Eye (tissue), 1 donor: ENCODE data around the gene PPP4R3A.
A peak's percentile ranks its signal among the peaks of the same experiment; 100 is the strongest.
"Not testable (repeated sequence)": the region's sequence is repeated elsewhere in the genome, so short reads cannot be mapped to it uniquely, and the experiment has no call there.

Source experiments
- DNase-seq: peaks from one replicate; pipeline ENCODE4 v3.0.0-alpha.2; 2015

PPP4R3A gene

DNA sequence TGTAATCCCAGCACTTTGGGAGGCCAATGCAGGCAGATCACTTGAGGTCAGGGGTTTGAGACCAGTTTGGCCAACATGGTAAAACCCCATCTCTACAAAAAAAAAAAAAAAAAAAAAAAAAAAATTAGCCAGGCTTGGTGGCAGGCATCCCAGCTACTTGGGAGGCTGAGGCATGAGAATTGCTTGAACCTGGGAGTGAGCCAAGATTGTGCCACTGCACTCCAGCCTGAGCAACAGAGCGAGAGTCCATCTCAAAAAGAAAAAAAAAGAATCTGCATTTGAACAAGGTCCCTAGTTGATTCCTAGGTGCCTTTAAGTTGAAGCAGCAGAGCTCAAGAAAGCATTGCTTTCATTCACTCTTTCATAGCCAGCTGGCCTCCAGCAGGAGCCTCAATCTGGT is 81.2 kb downstream of the PPP4R3A start:
- DNase-seq, result not testable (repeated sequence)

DNA sequence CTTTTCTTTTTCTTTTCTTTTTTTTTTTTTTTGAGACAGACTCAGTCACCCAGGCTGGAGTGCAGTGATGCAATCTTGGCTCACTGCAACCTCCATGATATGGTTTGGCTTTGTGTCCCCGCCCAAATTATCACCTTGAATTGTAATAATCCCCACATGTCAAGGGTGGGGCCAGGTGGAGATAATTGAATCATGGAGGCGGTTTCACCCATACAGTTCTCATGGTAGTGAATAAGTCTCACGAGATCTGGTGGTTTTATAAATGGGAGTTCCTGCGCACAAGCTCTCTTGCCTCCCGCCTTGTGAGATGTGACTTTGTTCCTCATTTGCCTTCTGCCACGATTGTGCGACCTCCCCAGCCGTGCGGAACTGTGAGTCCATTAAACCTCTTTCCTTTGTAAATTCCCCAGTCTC is 84.6 kb downstream of the PPP4R3A start:
- not testable (repeated sequence) for DNase-seq

DNA sequence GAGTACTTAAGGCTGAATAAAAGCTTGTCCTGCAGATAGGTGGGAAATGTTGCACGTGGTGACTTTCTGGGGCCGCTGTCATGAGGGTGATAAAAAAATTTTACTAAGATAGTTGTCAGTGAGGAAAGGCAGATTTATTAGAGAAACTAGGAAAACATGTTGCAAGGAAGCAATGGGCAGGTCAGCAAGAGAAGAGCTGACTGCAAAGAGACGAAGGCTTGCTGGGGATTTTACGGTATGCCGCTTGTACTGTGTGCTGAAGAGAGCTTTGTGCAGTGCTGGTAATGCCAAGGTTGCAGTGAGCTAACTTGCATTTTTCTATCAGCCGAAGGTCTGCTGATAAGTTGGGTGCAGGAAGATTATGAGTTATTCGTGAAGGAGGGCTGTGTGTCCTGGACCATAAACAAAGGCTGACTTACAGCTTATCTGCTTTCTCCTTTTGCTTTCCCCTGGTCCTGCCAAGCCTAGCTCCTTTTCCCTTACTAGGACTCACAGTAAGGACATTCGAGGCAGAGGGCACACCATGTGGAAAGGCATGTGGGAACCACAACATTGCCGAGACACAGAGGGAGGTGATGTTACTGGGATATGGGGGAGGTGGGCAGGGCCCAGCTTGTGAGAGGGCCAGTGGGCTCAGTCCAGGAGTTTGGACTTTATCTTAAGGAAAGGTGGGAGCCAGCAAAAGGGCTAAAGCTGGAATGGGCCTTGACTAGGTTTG is 85.1 kb downstream of the PPP4R3A start:
- no peak for DNase-seq

DNA sequence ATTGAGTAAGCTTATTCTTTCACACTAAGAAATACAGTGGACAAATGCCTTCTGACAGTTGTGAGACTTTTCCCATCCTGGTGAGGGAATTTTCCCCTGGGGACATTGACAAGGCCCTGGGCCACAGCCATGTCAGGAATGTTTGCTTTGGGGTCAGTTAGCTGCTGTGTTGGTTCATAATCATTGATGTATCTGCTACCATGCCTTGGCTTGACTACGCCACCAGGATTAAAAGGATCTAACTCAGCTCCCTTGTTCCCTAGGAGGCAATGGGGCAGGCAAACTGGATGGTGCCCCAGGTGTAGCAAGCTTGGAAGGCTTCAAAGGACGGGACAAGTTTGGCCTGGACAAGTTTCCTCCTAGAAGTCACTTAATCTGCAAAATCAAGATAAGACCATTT is 89.4 kb downstream of the PPP4R3A start:
- peak; percentile 23 for DNase-seq

DNA sequence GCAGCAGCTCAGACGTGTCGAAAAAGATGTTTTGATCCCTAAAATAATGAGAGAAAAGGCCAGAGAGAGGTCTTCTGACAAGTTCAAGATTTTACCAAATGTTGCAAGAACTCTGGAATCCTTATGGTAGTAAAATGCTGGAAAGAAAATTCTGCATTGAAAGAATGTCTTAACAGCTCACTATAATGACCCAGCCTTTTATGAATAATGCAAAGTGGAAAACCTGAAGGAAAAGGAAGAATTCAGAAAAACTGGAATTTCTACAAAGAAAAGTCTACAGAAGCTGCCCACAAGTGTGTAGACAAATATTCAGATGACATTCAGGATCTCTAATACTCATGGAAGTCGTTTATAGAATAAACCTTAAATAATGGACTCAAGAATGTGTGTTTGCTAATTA is 90.7 kb downstream of the PPP4R3A start:
- no peak for DNase-seq

DNA sequence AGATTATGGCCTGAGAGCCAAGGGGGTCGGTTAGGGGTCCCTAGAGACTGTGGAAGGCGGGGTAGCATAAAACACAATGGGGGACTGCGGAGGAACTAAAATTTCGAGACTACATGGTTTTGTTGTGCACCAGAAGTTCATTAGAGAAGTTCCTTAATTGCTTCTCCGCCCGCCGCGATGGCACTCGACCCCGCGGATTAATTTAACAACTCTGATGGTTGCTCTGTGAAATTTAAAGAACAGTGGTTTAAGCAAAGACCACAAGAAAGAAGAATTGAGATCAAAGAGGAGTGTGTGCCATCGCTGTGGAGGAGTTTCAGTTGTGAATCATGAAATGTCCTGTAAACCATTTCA is 91.1 kb downstream of the PPP4R3A start:
- no peak for DNase-seq

DNA sequence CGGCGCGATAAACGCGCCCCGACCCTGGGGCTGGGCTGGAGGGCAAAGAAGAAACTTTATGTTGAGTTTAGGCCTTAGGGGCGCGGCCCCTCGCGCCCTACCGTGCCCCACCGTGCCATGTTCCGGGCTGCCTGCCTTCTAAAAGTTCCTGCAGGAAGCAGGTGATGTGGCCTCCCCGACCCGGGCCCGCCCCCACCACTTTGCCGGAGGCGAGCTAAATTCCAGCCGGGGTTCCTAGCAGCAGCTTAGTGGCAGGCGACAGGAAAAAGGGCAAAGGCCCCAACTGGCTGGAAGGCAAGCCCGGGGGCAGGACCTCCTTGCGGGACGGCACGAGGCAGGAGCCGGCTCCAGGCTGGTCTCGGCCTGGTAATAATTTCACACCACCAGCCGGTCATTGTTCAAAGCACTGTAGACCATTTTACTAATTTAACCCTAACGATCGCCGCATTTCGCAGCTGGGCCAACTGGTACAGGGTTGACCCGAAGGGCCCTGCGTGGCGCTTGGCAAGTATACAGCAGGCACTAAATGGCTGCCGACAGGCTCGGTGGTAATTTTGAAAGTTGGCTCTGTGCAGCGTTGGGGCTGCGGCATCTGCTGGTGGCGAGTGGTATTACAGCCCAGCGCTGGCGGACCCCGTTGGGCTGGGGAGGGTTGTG is 91.6 kb downstream of the PPP4R3A start:
- DNase-seq, result peak; percentile 87

DNA sequence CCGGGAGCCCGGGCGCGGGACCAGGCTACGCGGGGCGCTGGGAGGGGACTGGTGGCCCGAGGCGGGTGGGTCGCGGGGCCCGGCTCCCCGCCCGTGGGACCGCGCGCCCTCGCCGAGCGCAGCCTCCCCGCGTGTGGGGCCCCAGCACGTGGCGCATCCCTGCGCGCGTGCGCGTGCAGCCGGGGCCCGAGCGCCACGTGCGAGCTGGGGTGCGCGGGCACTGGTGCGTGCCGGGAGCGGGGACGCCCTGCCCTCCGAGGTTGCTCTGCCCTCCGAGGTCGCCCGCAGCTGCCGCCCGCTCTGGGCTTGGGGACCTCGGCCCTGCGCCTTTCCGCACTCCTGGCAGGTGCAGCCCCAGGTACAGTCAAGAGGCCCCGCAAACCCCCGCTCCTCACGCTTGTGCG is 92.1 kb downstream of the PPP4R3A start:
- peak; percentile 77 for DNase-seq

DNA sequence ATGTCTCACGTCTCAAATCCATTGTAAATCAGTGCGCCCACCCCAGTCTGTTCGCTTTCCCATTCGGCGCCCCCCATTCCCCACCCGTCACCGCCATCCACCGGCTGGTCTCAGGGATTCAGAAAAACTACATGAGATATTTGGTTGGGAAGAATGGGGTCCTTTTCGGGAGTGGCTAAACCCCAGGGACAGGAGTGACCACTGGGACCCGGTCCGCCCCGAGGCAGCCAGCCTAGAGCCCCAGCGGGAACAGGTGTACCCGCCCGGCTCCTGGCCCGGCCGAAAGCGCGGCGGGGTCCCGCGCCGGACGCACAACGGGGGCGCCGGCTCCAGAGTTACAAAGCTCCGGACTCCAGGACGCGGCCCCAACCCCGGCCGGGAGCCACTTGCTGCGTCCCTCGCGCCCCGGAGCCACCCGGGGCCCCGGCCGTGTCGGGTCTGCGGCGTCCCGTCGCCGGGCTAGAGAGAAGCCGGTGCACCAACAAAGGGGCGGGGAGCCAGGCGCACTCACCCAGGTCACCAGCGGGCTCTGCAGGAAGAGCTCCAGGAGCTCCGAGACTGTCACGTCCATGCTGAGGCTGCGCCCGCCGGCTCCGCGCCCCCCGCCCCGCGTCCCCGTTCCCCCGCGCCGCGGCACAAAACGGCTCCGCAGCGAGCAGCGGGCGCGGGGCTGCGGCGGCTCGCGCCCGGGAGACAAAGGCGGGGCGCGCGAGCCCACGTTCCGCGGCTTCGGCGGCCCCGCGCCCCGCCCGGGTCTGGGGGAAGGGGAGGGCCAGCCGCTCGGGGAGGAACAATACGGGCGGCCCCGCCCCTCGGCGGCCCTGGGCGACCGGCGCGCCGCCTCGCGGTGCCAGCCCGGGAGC is 92.8 kb downstream of the PPP4R3A start, which contains the start of gene CCDC88C:
Gene CCDC88C, minus strand, starts transcription at position 701 of the 863 bp plus-strand sequence. Its CDS starts 130 bp downstream, at position 571.
- DNase-seq, result peak; percentile 78

DNA sequence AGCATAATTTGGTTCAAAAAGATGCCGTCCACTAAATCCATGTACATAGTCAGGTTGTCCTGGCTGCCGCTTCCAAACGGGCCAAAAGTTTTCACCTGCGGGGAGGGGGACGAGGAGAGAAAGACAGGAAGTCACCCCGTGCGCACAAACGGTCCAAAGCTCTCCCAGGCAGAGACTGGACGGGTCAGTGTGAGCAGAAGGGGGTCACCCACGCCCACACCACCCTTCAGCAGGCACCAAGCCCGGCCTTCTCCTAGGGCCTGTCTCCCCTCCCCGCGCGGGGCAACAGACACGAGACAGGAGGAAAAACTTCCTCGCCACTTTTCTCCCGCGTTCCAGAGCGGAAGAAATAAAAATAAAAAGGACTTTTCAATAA is 93.4 kb downstream of the PPP4R3A start:
- no peak for DNase-seq

DNA sequence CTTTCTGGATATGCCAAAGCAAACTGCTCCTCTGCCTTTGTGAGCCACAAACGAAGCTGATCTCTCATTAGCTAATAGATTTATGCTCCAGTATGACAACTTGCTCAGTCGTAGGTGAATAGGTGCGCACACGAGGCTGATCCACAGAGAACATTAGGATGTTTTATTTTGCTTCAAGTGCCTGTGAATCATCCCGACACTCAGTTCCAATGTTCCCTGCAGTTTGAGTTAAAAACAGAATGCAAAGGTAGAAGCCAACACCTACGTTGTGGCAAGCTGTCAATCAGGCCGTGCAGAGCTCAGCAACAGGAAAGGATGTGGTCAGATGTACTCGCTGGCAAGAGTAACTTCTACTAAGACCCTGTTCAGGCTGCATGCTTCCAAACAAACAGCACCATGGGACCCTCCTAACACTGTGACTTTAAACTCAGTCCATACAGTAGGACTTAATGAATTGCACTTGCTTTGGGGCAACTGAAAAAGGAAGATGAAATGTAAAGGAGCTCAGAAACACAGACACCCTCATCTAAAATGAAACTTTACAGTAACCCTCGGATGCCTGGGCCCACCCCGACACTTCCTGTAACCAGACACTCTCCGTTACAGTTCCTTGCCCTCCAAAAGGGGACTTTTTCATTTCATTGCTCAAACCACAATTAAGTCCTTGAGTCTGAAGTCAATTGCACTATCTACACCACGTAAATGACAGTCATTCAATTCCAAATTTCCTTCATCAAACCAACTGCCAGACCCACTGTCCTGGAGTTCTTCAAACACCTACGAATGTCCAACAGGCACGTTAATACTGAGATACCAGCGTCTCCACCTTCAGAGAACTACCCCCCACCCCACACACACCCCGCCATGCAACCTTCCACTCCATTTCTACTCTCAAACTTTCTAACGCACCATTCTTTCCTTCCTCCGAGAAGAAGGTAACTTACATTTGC is 94.0 kb downstream of the PPP4R3A start:
- DNase-seq, result peak; percentile 30

DNA sequence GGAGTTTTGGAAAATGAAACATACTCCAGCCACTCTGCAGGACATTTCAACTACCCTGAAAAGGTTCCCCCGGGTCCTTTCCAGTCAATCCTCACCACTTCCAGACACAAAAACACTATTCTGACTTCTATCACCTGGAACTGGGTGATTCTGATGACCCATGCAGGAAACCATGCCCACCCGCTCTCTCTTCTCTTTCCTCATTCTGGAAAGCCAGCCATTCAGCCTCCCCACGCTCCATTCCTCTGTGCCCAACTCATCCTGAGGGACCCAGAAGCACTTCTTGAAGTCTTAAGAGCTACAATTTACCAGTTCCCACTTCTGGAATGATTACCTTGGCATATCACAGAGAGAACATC is 95.7 kb downstream of the PPP4R3A start:
- no peak for DNase-seq

DNA sequence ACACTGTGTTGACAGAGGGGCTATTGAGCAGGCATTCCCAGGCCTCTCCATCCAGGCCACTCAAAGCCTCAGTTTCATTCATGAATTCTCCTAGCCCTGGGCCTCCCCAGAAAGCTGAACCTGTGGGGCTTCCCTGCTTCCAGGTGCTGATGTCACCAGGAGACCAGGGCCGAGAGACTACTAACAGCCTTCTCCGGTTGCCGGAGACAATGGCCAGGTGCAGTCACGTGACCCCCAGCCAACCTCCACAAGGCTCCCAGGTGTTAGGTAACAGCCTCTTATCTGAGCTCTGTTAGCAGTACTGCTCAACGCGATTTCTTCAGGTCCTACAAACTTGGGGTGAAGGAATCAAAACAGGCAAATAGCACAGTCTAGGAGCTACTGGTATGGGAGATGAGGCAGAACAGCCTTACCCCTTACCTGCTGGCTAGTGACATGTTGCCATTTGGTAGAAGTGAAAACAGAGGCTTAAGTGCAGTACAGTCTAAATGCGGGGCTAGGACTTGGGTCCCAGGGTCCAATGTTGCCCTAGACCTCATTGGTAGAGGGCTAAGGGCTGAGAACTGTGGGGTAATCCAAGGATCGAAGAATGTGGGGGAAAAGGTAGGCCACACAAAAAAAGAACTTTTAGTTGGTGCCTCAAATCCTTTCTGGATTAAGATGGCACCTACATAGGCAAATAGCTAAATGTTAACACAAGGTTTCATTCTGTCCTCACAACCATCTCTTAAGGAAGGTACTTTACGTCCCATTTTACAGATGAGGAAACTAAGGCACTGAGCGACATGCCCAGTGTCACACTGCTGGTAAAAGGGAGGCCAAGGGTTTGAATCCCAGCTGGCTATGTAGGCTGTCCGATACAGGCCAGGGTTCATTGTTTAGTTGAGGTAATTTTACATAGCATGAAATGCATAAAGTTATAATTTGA is 96.3 kb downstream of the PPP4R3A start:
- DNase-seq, result no peak

DNA sequence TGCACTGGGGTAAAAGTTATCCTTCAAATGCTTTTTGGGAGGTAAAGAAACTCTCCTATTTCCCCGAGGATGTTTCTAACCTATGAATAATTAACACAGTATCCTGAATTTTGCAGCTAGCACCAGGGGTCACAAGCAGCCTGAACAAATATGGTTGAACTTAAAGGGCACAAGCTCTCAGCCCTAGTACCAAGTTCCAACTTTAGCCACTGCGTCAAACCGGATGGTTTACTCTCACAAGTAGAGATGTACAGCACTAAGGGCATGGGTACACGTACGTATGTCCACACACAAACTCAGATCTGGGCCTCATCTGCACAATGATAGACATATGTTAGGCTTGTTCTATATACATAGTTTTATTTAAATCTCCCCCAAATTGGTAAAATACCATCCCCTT is 97.2 kb downstream of the PPP4R3A start:
- no peak for DNase-seq

DNA sequence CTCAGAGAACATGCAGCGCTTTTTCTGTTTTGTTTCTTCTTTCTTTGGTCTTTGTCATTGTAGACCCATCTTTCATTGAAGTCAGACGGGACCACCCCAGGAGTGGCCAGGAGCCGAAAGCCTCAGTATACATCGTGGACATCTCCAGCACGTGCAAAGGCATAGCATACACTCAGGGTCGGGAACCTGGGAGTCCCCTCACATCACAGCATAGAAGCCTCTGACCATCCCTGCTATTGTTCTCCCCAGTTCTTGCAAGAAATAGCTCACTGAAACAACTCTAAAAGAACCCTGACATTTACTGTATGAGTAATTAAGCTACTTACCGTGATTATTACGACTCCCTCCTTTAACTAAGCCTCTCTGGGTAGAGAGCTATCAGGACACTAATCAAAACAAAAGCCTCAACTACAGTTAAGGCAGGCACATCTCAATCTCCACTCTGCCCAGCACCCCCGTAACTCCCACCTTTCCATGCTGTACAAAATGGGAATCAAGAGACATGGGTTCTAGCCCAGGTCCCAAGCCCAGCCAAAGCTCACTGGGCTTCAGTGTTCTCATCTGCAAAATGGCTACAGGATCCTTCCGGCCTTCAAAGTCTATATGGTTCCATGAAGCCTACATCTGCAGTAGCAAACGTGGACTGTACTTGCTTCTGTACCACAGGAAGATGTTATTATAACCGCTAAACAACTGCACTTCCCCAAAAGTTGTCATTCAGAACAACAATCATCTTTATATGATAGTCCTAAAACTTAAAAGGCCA is 99.2 kb downstream of the PPP4R3A start:
- no peak for DNase-seq

DNA sequence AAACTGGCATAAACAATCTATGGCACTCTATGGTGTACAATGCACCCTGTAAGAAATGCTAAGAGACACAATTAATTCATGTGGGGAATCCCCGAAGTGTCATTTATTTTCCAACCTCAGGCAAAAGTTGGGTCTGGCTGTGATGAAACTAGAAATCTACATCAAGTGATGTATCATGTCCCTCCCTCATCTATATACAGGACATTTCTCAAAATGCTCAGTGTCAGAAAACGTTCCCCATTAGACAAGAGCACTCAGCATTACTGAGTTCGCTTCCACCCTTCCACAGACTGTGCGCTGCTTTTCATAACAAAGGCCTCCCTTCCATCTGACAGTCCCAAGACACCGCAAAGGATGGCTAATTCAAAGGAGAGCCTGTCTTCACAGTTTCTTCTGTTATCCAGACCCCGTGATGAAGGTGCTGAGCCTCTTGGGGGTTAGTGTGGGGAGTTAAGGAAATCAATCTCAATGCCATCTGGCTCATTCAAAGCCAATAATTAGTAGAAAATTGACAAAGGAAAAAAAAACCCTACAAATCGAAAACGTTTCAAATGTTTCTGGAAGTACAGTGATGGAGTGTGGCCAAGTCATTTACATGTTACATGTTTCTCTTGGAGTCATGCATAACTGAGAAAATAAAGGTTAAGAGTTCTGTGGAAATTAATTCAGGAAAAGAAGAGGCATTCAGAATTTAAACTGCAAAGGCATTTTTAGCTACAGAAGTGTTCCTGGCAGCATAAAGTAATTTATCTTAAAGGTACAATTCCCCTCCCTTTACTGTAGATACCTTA is 100.0 kb downstream of the PPP4R3A start:
- peak; percentile 50 for DNase-seq

DNA sequence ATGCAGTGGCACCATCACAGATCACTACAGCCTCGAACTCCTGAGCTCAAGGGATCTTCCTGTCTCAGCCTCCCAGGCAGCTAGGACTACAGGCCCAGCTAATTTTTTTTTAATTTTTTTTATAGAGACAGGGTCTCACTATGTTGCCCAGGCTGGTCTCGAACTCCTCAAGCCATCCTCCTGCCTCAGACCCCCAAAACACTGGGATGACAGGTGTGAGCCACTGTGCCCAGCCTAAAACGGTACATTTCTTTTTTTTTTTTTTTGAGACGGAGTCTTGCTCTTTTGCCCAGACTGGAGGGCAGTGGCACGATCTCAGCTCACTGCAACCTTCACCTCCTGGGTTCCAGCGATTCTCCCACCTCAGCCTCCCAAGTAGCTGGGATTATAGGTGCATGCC is 100.9 kb downstream of the PPP4R3A start:
- DNase-seq, result not testable (repeated sequence)
